ENCODE data around the gene DIAPH3.

The DIAPH3 gene

DNA sequence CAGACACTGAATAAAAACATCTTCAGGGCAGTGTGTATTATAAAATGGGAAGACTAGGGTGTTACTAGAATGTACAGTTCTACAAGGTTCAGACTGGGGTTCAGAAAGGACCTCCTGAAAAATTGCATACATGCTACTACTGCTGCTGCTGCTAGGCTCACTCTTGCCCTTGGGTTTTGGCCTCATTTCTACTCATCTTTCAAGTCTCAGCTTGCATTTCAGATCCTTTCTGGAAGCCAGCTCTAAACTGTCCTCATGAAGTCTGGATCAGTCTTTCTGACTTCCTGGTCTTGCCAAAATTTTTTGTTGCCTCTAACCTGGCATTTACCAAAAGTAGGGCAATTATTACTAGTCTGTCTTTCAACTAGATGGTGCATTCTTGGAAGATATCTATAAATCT, 393.3 kb downstream of the DIAPH3 start:
- DNase-seq = no peak

DNA sequence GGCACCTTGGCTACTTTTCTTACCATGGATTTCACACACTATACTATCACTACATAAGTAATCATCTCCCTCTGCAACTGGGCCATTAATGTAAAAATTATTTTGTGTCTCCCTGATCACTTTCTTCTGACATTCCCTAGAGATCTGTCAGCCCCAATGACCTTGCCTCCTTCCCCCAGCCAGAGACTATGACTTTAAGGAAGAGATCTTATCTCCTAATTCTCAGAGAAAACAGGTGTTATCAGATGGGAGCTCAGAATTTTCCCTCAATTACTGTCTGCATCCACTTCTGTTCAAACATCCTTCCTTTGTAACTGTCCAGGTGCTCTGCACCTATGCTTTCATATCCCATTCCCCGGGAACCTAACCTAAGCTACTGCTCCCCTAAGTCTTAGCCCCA, 397.5 kb downstream of the DIAPH3 start:
- DNase-seq = no peak

DNA sequence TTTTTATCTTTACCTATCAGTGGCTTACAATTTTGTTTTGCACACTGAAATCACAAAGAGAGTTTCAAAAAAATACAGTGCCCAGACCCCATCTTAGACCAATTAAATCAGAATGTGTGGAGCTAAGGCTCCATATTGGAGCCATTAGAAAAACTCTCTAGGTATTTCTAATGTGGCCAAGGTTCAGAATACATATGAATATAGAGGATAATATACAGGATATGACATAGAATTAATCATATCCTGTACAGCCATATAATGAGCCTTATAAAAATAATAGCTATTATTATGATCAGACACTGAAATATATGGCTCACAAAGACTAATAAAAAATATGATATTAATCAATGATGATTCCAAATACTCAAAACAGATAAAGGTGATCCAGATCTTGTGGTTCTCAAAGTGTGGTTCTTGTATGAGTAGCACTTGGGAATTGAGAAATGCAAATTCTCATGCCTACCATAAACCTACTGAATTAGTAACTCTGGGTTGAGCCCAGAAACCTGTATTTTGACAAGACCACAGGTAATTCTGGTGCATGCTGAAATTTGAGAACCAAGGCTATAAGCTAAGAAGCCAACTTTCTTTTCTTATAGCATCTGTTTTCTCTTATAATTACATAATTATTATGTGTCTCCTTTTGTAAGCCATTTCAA, 408.0 kb downstream of the DIAPH3 start:
- no peak for DNase-seq

DNA sequence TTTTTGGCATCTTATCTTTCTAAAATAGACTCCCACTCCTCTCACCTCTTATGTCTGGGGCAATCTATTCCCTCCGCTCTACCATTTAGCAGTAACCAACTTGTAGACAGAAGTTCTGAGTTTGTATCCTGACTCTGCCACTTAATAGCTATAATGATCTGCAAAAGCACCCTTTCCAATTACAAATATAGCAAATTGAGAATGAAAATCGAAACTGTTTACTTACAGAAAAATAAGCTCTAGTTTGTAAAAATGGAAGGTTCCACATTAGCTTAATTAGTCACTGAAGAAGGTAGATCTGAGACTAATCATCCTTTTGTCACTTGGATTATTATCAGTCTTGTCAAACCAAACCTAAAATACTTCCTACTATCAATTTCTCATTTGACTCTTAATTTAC, 409.3 kb downstream of the DIAPH3 start:
- no peak for DNase-seq

DNA sequence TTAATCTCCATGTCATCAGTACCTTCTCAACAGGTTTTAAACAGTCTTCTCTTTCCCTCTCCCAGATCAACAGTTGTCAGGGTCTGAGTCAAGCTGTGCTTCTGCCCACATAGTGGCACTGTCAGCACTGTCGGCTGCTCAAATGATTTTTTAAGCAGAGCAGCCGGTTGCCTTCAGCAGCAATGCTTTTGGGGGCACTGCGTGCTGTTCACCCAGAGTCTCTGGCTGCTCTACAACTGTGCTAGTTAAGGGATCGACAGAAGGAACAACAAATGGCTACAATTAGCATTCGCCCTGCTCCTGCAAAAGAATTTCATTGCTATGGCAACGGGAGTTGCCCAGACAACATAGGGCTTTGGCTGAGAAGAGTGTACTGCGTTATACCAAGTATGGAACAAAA, 412.9 kb downstream of the DIAPH3 start:
- no peak for DNase-seq

DNA sequence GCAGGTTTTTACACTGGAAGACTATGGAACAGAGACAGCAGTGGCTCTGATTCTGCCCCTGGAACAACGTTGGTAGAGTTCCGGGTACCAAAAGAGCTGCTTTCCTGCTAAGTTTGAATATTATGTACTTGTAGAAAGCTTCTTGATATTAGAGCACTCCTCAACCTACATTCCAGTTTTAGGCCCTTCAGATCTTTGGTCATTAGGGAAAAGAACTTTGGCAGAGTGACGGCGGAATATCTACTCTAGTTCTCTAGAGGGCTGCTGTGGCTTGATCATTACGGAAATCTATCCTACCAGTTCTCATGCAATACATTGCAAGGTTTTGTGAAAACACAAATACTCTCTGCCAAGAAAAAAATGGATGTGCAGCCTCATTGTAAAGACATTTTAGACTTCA, 415.7 kb downstream of the DIAPH3 start:
- DNase-seq = no peak

DNA sequence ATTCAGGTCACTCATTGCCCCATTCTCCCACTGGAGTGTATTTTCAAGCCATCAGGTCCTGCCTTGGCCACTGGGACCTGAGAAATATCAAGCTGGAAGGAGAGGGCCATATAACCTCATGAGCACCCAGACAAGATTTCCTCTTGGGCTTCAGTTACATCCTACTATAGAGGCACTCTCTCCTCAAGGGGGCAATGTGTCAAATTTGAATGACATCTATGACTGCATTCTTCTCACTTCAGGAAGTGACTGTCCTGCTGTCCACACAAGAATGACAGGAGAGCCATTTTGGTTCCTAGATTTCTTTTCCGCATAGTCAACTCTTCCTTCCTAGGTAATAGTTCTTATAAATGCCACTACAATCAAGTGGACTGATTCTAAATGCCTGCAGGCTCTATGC, 416.2 kb downstream of the DIAPH3 start:
- DNase-seq = no peak

DNA sequence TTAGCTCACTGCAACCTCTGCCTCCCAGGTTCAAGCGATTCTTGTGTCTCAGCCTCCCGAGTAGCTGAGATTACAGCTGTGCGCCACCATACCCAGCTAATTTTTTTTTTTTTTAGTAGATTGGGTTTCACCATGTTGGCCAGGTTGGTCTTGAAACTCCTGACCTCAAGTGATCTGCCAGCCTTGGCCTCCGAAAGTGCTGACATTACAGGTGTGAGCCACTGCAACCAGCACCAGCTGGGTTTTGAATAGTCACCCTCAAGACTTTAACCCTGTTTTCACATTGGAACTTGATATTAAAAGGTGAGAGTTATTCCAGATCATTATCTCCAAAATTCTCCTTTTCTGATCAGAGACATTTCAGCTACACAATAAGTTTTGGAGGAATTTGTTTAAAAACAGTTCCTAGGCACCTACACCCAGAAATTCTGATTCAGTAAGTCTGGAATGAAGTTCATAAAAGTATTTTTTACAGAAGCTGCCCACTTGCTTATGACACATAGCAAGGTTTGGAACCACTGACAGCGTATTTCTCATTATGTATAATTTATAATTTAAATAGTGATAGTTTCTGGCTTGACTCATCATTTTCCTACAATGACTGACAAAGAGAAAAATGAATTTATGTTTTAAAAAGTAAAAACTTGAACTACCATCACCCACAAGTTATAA, 417.3 kb downstream of the DIAPH3 start:
- DNase-seq = no peak

DNA sequence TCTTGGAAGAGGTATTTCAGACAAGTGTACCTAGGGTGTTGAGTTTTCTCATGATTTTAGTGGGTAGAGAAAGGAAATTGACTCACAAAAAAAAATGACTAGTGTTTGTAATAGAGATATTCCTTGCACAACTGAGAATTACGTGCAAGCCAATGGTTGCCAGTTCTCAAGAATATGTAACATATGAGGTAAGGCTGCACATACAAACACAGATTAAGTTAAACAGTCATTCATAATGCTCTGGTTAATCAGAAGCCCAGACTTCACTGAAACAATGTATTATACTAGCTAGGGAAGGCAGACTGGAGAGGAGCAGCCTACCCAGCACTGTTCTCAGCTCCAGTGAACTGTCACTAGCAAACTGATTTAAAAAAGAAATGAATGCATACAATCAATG, 418.3 kb downstream of the DIAPH3 start:
- no peak for DNase-seq

DNA sequence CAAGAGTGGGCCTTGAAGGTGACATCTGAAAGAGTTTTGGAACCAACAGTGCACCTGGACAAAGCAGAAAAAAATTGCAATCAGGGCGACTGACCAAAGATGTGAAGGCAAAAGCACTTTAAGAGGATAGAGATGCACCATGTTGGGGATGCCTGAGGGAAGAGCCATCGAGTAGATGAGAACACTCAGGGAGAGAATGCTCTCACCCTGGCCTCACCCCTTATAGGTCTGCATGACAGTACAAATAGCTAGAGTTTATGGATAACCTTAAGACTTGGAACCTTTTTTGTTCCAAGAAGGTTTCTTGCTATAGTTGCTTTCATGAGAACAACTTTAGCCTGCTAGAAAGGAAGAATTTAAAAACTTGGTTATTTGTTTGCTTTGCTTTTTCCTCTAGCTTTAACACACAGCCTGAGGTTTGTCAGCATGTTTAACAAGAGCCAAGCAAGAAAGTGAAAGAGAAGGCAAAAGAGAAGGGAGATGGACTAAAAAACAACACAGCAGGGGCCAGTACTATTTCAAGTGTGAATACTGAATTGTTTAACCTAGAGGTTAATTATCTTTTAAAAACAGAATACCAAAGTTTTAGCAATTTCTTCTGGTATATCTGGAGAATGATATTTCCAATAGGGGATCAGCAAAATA, 418.9 kb downstream of the DIAPH3 start:
- DNase-seq = no peak

DNA sequence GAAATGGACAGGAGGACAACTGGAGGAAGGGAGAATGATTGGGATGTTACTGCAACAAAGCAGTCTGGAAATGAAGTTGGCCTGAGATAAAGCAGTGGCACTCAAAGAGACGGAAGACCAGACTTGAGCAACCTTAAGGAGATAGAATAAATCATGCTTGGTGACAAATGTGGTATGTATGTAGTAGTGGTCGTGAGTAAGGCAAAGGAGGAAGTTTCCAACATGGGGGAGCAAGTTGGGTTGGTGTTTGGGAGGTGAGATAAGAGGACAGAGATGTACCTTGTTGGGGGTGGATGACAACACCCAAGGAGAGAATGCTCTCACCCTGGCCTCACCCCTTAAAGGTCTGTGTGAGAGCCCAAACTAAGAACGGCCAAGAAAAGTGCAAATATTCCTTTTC, 420.5 kb downstream of the DIAPH3 start:
- no peak for DNase-seq

DNA sequence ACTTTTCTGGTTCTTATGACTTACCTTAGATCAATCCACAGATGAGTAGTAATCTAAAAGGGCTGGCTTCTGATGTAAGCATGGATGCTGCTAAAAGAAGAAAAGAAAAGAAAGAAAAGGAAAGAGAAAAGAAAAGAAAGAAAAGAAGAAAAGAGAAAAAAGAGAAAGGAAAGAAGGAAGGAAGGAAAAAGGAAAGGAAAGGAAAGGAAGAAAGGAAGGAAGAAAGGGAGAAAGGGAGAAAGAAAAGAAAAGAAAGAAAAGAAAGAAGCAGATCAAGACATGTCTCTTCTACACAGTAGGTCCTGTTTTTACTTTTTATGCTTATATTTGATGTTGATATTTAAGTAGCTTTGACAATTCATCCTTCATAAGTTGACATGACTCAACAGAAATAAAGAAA, 421.3 kb downstream of the DIAPH3 start:
- DNase-seq = no peak

DNA sequence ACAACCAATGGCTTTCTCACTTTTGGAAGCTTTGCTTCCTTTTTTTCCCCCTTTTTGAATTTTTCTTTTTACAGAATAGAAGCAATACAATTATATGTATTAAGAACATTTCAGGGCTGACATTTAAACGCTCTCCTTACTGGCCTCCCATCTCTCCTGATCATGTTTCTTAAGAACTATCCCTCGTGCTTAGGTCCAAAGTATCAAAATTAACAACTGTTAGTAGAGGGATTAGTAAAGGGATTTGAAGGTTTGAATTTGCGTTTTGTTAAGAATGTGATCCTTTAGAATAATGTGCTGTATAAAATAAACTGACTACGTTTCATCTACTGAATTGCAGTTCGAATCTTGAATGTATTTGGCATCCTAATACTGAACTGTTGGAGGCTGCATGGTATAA, 424.8 kb downstream of the DIAPH3 start:
- no peak for DNase-seq

DNA sequence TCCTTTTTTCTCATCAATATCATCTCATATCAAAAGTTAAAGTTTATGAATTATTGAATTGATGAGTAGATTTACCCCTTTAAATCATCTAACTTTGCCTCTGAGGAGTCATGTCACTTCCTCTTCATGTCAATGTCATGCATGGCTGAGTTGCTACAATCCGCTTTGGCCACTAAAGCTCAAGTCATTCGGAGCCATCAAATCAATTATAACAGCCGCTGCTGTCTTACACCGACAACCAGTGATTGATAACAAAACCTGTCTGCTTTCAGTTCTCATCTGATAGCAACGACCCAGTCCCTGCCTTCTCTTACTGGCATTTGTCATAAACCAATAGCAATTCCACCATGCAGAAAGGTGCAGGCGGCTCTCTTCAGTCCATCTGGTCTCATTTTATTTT, 429.3 kb downstream of the DIAPH3 start:
- DNase-seq = no peak

DNA sequence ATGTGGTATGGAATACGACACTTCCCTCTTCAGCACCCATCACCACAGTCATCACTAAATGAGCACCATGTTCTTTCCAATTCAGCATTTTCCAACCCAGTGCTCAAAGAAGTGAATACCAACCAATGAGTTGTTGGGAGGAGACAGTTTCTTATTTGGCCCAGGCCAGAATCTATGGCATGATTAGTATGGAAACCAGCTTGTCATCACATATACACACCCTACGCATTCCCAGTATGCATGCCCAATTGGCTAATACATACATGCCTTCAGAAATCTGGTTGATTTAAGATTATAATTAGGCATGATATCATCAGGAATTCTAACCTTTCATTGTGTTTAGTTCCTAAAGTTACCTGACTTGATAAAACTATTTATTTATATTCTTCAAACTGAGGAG, 430.0 kb downstream of the DIAPH3 start:
- DNase-seq = no peak

DNA sequence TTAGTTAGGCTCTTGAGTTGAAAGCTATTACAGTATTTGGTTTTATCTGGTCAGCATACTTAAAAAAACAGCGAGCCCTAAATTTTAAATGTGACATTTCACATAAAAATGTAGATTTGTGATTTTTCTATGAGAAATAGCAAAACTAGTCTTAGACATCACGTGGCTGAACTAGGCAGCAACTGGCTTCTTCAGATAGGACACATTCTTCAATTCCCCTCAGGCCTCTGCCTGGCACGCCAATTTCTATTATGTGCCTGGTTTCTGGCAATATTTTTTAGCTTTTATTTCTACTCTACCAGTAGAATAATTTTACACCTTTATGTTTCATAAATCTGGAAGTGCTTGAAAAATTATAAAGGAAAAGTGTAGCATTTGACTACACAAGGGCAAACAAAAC, 433.7 kb downstream of the DIAPH3 start:
- no peak for DNase-seq

DNA sequence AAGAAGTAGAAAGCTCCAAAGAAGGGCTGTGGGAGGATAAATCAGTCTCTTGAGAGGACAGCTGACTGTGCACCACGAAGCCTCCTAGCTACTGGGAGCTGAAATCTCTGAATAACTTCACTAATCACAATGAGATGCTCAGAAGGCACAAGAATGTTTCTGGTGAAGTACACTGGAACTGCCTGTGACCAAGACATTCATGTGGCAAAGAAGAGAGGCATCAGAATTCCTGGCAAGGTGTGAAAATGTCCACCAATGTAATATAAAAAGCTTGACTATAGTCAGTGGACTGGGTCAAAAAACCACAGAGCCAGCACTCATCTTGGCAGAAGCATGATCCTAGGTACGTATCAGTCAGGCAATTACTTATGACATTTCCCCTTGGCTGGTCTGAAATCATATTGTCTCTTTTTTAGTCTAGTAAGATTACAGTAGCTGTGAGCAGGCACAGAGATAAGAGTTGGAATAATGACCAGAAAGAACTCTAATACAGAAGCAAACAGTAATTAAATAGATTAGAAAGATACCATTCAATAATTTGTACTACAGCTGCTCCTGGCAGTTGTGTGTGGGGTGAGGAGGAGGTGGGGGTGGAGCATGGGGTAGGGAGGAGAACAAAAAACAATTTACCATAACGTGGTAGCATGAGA, 434.7 kb downstream of the DIAPH3 start:
- DNase-seq = no peak

DNA sequence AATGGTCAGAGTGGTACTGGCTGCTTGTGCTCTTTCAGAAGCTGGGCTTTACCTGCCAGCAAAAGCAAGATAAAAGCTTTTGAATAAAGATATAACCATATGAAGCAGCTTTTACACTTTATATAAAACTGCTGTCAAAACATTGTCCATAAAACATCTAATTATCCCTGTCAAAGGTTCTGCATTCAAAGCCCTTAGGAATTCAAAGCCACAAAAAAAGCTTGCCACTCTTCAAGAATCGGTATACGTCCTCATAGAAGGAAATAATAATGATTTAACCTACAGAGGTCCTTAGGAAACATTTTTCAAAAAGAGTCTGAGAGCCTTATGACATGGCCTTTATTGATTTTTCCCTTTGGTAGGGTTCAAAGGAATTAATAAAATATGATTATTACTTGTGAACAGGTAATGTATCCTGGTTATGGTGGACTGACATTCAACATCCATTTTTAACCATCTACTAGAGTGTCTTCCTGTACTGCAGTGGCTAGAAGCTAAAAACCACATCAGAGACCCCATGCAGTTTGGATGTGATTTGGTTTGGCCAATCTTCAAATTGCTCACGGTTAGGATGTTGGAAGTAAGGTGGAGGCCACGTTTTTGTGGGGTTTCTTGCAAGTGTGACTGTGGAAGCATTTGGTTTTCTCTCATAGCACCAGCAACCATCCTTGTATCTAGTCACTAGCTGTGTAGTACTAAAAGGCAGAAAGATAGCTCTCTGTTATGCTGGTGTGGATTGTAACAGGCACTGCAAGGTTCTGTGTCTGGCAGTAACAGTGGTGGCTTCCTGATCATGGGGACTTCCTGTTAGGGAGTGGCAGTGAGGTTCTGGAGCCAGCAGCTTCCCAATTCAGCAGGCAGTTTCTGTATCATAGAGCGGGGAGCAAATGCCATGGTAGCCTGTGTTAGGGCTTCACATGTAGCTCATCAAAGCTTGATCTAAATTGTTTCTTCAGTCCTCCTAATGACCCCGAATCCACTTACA, 441.5 kb downstream of the DIAPH3 start:
- DNase-seq = no peak

DNA sequence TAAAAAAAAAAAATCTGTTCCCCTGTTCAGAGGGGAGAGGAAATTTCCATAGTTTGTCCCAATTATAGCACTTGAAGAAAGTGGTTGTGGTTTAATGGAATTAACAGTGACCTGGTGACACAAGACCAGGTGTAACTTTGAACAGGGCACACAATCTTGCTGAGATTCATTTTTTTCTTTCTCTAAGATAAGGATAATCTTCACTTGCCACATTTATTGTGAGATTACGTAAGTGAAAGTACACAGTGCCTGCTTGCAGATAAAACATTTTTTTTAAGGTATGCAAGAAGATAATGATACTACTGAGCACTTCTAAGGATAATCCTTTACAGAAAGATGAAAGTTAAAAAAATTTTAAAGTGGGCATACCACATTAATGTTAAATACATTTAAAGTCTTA, 448.1 kb downstream of the DIAPH3 start:
- no peak for DNase-seq

DNA sequence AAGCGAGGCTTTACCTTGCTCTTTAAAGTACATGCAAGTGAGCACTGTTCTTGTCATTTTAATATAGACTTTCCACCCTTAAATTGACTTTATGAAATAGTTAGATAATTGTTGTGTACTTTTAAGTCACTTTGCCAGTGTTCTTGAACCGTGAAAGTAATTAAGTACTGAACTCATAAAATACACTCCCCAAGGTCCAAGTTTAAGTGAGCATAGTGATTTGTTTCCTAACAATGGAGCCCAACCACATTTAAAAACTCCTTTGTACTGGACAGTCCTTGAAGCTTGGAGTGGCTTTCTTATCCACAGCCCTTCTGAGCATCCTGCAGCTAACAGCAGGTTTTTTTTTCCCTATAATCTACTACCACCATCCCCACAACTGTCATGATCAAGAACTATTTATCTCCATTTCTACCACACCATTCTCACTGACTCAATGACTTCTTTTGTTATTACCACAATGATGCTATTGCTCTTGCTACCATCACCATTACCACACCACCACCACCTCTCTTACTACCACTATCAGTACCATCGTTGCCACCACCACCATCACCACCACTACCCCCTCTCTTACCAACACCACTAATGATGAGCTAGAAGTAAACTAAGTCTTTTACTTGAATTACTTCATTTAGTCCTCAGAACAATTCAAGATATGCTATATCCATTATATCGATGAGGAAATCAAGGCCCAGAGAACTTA, 452.6 kb downstream of the DIAPH3 start:
- no peak for DNase-seq

DNA sequence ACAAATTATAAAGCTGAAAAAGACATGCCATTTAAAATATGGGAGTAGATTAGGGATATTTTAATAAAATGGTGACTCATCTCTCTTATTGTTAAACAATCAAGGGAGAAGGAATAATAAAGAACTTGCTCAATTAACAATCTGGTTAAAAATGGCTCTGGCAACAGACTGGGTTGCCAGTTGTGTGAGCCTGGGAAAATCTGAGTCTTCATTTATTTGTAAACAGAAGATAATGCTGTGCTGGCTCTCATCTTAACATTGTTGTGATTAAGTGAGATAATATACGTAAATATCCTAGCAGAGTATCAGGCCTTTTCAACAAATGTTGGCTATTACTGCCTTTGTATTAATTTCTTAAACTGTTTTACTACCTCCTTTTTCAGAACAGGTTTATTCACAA, 453.3 kb downstream of the DIAPH3 start:
- no peak for DNase-seq
